HG02610 (cell line): ENCODE data around the gene TNNI3K.

Experiments used
- ATAC-seq: cut with Tn5 transposase; IDR thresholded peaks from one replicate; pipeline ENCODE4 v1.9.1; 2021; ENCODE audit warnings: mild to moderate bottlenecking, moderate library complexity; ENCODE audit not compliant: unreplicated experiment

The TNNI3K gene

GRCh38 chr1:74531796-74532195, 296.6 kb downstream of the TNNI3K start:
- ATAC-seq, result no peak

GRCh38 chr1:74534241-74534640, 299.1 kb downstream of the TNNI3K start:
- no peak for ATAC-seq

- no peak for ATAC-seq
Measured at GRCh38 chr1:74545821-74546220, 310.6 kb downstream of the TNNI3K start.

GRCh38 chr1:74548961-74549750, 314.0 kb downstream of the TNNI3K start:
- no peak for ATAC-seq

- ATAC-seq, result no peak
Measured at GRCh38 chr1:74549932-74550331, 314.7 kb downstream of the TNNI3K start.

GRCh38 chr1:74570797-74571492, 335.8 kb downstream of the TNNI3K start:
- no peak for ATAC-seq

- no peak for ATAC-seq
Measured at GRCh38 chr1:74571493-74571800, 336.3 kb downstream of the TNNI3K start.

- ATAC-seq, result no peak
Measured at GRCh38 chr1:74571891-74572290, 336.7 kb downstream of the TNNI3K start.

- ATAC-seq, result no peak
Measured at GRCh38 chr1:74578101-74578500, 342.9 kb downstream of the TNNI3K start.

GRCh38 chr1:74579425-74579824, 344.2 kb downstream of the TNNI3K start:
- ATAC-seq, result peak; percentile 99

- ATAC-seq, result no peak
Measured at GRCh38 chr1:74583397-74583796, 348.2 kb downstream of the TNNI3K start.

- no peak for ATAC-seq
Measured at GRCh38 chr1:74584185-74584584, 349.0 kb downstream of the TNNI3K start.

- ATAC-seq, result no peak
Measured at GRCh38 chr1:74586253-74586897, 351.2 kb downstream of the TNNI3K start.

- ATAC-seq, result no peak
Measured at GRCh38 chr1:74587888-74588287, 352.7 kb downstream of the TNNI3K start.

- ATAC-seq, result no peak
Measured at GRCh38 chr1:74590288-74590687, 355.1 kb downstream of the TNNI3K start.

- no peak for ATAC-seq
Measured at GRCh38 chr1:74591949-74592348, 356.8 kb downstream of the TNNI3K start.

- peak; percentile 51 for ATAC-seq
Measured at GRCh38 chr1:74592580-74593355, 357.6 kb downstream of the TNNI3K start.
